Endothelial cell of umbilical vein (primary cell): ENCODE data around the gene IL23A. TPM values are rescaled to one million over a fixed set of nuclear protein-coding genes. Genes with fewer than 3 reads are reported as not detected.

ENCODE experiments used
- BruUV-seq: library from RNA; stranded (reverse); fragments of 400-500 nt; replicated peaks from 2 replicates; lab custom pipeline; 2021; lab: Mats Ljungman, UMichigan
- CTCF ChIA-PET: fragments of 300-600, 350-600 bp; sonication (Branson Sonifier 250); formaldehyde crosslinking; loops from one replicate; lab custom pipeline; 2021; ENCODE audit warnings: antibody characterized with exemption, inconsistent platforms; lab: Charles Lee
- POLR2A ChIA-PET: fragments of 300-600, 350-600 bp; sonication (Branson Sonifier 250); formaldehyde crosslinking; loops from one replicate; lab custom pipeline; 2021; ENCODE audit warnings: antibody characterized with exemption, inconsistent platforms; lab: Charles Lee
- DNase-seq: peaks from one replicate; pipeline ENCODE4 v3.0.0-alpha.2; 2011; ENCODE audit warnings: low read depth, low spot score
- FAIRE-seq: peaks from 2 replicates; lab custom pipeline; 2011; peaks lifted over from hg19 to GRCh38; lab: Jason Lieb, UNC
- H2AFZ ChIP-seq: 2 replicates; pipeline ENCODE4 v1.6.0; 2012; ENCODE audit warnings: low read depth, low read length, control low read depth, inconsistent platforms
- H3K27ac ChIP-seq: 2 replicates; pipeline ENCODE4 v1.5.1; 2011; ENCODE audit warnings: low read depth, mild to moderate bottlenecking, control low read depth, low read length, moderate library complexity; ENCODE audit not compliant: insufficient read depth
- H3K27me3 ChIP-seq, 2 experiments: 2 replicates each; pipeline versions ENCODE4 v1.6.0 to v1.6.1; 2011; ENCODE audit warnings: low read length in 2 of 2, mixed read lengths in 1 of 2; ENCODE audit not compliant: control insufficient read depth in 2 of 2, insufficient read depth in 2 of 2
- H3K36me3 ChIP-seq, 2 experiments: 2 replicates in 1 of 2; 3 replicates in 1 of 2; pipeline ENCODE4 v1.5.1; 2011; ENCODE audit warnings: low read length in 2 of 2, mild to moderate bottlenecking in 1 of 2, moderate library complexity in 1 of 2; ENCODE audit not compliant: control insufficient read depth in 2 of 2, insufficient read depth in 2 of 2; ENCODE audit errors: extremely low read depth in 1 of 2
- H3K4me1 ChIP-seq: 3 replicates; pipeline ENCODE4 v1.5.1; 2011; ENCODE audit warnings: mild to moderate bottlenecking, low read length; ENCODE audit not compliant: control insufficient read depth, insufficient read depth; ENCODE audit errors: extremely low read depth
- H3K4me2 ChIP-seq: 2 replicates; pipeline ENCODE4 v1.6.1; 2011; ENCODE audit warnings: low read length, control low read depth, mixed read lengths; ENCODE audit not compliant: insufficient read depth
- H3K4me3 ChIP-seq, 3 experiments: fragments of 200-600 bp in 1 of 3; sonication (generic), shearing (Covaris generic) in 1 of 3; replicated peaks in 1 of 3; 2 replicates each; pipeline ENCODE4 v1.5.1; 2011 to 2016; ENCODE audit warnings: control low read depth in 3 of 3, low read length in 3 of 3, mild to moderate bottlenecking in 2 of 3, inconsistent platforms in 1 of 3, low read depth in 1 of 3, moderate library complexity in 1 of 3; ENCODE audit not compliant: insufficient read depth in 1 of 3
- H3K79me2 ChIP-seq: 2 replicates; pipeline ENCODE4 v1.6.0; 2012; ENCODE audit warnings: low read length, inconsistent platforms; ENCODE audit not compliant: control insufficient read depth, insufficient read depth
- H3K9ac ChIP-seq: replicated peaks from 2 replicates; pipeline ENCODE3; 2011; ENCODE audit warnings: low read length, control low read depth; ENCODE audit not compliant: insufficient read depth; ENCODE audit errors: extremely low read depth
- H3K9me1 ChIP-seq: replicated peaks from 3 replicates; pipeline ENCODE4 v1.6.0; 2011; ENCODE audit warnings: mild to moderate bottlenecking, low read length; ENCODE audit not compliant: control insufficient read depth, insufficient read depth; ENCODE audit errors: extremely low read depth
- H3K9me3 ChIP-seq: replicated peaks from 2 replicates; pipeline ENCODE4 v1.5.1; 2012; ENCODE audit warnings: low read length, inconsistent platforms; ENCODE audit not compliant: control insufficient read depth, insufficient read depth
- H4K20me1 ChIP-seq: replicated peaks from 2 replicates; pipeline ENCODE3; 2011; ENCODE audit warnings: mild to moderate bottlenecking, low read length; ENCODE audit not compliant: control insufficient read depth, insufficient read depth; ENCODE audit errors: extremely low read depth
- CTCF ChIP-seq, 2 donors: IDR thresholded peaks; 1 replicate in 1 of 2; 2 replicates in 1 of 2; pipeline ENCODE4 v1.5.1; 2011; ENCODE audit warnings: low read length in 2 of 2, mild to moderate bottlenecking in 2 of 2, moderate library complexity in 2 of 2, control low read depth in 1 of 2, inconsistent platforms in 1 of 2, low read depth in 1 of 2; ENCODE audit not compliant: insufficient read depth in 1 of 2; ENCODE audit errors: extremely low read depth in 1 of 2
- EZH2 ChIP-seq: IDR thresholded peaks from 2 replicates; pipeline ENCODE4 v1.6.1; 2012; ENCODE audit warnings: borderline replicate concordance, low read depth, mild to moderate bottlenecking, moderate library complexity, low read length, inconsistent platforms; ENCODE audit not compliant: severe bottlenecking
- FOS ChIP-seq: IDR thresholded peaks from 2 replicates; pipeline ENCODE4 v1.6.1; 2011; ENCODE audit warnings: mild to moderate bottlenecking, low read length, moderate library complexity, borderline replicate concordance; ENCODE audit not compliant: insufficient read depth
- GATA2 ChIP-seq: IDR thresholded peaks from 2 replicates; pipeline ENCODE4 v1.7.0; 2011; ENCODE audit warnings: low read depth, mild to moderate bottlenecking, moderate library complexity, mixed read lengths, low read length; ENCODE audit not compliant: insufficient read length, insufficient read depth
- JUN ChIP-seq: IDR thresholded peaks from 2 replicates; pipeline ENCODE4 v1.6.1; 2011; ENCODE audit warnings: borderline replicate concordance, low read depth; ENCODE audit not compliant: insufficient read length, insufficient read depth
- MAX ChIP-seq: IDR thresholded peaks from 2 replicates; pipeline ENCODE4 v1.6.1; 2011; ENCODE audit not compliant: insufficient read depth, insufficient read length
- MYC ChIP-seq: IDR thresholded peaks from one replicate; pipeline ENCODE4 v1.6.1; 2011; ENCODE audit warnings: mild to moderate bottlenecking, low read depth, low read length
- POLR2A ChIP-seq: IDR thresholded peaks from 2 replicates; pipeline ENCODE4 v1.6.1; 2012; ENCODE audit warnings: low read depth, mild to moderate bottlenecking, control low read depth, low read length
- POLR2AphosphoS5 ChIP-seq: IDR thresholded peaks from 2 replicates; pipeline ENCODE4 v1.6.1; 2012; ENCODE audit warnings: low read depth, mild to moderate bottlenecking, control low read depth, low read length, moderate library complexity; ENCODE audit not compliant: insufficient read depth
- dilution Hi-C: fragments of 300-500 bp; cut with MboI; formaldehyde crosslinking; loops from one replicate; pipeline ENCODE4 v1.15.0; 2019; ENCODE audit warnings: low sequenced_read_pairs; ENCODE audit not compliant: extremely low pct_ligation_motif_present
- intact Hi-C: fragments of 100-400 bp; cut with micrococcal nuclease; formaldehyde crosslinking; loops from one replicate; pipeline ENCODE4 v1.10.0; 2022
- polyA plus RNA-seq, 4 experiments: library from polyadenylated mRNA; depleted of rRNA in 3 of 4; stranded (reverse) in 3 of 4; unstranded in 1 of 4; fragments of >200 nt; gene quantifications; 2 replicates each; pipeline versions ENCODE4 v1.2.1 to v1.2.3, GENCODE V29; 2011 to 2012; ENCODE audit warnings: missing spikeins in 1 of 4
- total RNA-seq: library from RNA; stranded (reverse); gene quantifications from 2 replicates; pipeline ENCODE4 v1.2.3, GENCODE V29; 2021

The IL23A gene
- total and polyA plus RNA-seq, 2 donors (not counting 3 experiments of a cell fraction or from before 2014, with no cell fraction given), result 0.12 TPM; not detected in 1

- DNase-seq, result no peak
- POLR2A ChIA-PET, result no interaction called here
- no peaks in the 10 kb centered on the region for H3K79me2 ChIP-seq
- no TSS peak for BruUV-seq
- H3K9ac ChIP-seq, result no peak overlapping the region
- no peak overlapping the region for H3K4me3 ChIP-seq
- H3K9me3 ChIP-seq, result no peaks in the 10 kb centered on the region
- no peak for FAIRE-seq
- no peak for TF ChIP-seq EZH2
- TF ChIP-seq CTCF (IDR thresholded peaks at IDR 0.05; ENCODE audit: extremely low read depth in 1 of 2, insufficient read depth in 1 of 2, low read depth in 1 of 2, low read length in 2 of 2), result no peak
- no peak for TF ChIP-seq FOS
- no peak for TF ChIP-seq MYC
- TF ChIP-seq MAX, result no peak
- no peak for TF ChIP-seq POLR2AphosphoS5
- TF ChIP-seq POLR2A, result no peak
- TF ChIP-seq JUN, result no peak
- TF ChIP-seq GATA2, result no peak
- H4K20me1 ChIP-seq, result no peaks in the 10 kb centered on the region
- CTCF ChIA-PET, result interaction anchor here (0.7 to 3.7 kb wide), 7 partner anchors 10 to 88 kb away, joined by 3 to 15 read pairs (median 6); partner anchors contain the start of gene STAT2
- H2AFZ ChIP-seq, result no peak overlapping the region
- peaks cover 13% of the 10 kb centered on the region for H3K4me1 ChIP-seq
- H3K4me2 ChIP-seq, result no peak overlapping the region
- intact Hi-C loops, result no loop called here
- H3K27ac ChIP-seq, result no peak overlapping the region
- H3K9me1 ChIP-seq, result no peaks in the 10 kb centered on the region
- dilution Hi-C loops, result no loop called here
- H3K27me3 ChIP-seq, result no peaks in the 10 kb centered on the region
- no peaks in the 10 kb centered on the region for H3K36me3 ChIP-seq
Measured at GRCh38 chr12:56375598-56376434, 37.1 kb downstream of the IL23A start.
